Measurements from ENCODE around the gene ATP6V1C2. TPM values are rescaled to one million over a fixed set of nuclear protein-coding genes. Genes with fewer than 3 reads are reported as not detected.
"Not testable (repeated sequence)": the region's sequence is repeated elsewhere in the genome, so short reads cannot be mapped to it uniquely, and the experiment has no call there.

The ATP6V1C2 gene
- total RNA-seq, 2 donors from 2014 or later: 0.12 to 0.44 TPM

DNA sequence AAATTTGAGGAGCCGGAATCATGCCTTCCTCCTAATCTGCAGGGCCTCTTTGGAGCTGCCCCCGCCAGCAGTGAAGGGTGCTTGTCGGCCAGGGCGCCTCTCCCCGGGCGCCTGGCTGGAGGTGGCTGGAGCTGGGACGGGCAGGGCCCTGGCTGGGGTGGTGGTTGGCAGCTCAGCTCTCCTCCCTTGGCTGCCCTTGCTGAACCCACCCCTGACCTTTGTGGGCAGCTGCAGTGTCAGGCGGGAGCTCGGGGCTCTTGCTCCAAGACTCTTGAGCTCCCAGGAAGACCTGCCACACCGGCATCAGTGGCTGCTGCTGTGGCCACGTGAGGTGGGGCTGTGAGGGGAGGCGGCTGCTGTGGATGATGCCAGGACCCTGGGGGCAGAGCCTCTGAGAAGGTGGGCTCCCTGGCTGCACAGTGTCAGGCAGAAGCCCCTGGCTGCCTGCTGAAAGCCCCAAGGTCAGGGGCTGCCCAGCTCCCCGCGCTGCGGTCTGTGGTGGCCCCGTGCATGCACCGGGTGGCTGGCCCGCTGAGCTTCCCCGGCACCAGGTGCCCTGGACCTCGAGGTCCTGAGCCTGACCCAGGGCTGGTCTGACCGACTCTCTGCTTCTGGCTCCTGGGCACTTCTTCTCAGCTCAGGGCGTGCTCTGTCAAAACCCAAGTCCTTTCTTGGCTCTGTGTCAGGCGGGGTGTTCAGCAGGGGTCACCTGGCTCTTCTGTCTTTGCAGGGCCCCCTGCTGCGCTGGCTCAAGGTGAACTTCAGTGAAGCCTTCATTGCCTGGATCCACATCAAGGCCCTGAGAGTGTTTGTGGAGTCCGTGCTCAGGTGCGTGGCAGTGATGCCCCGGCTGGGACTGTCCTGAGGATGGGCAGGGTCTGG lies 56.7 kb downstream of the ATP6V1C2 start:
- peaks cover 43% of the 10 kb centered on the region for H3K36me3 ChIP-seq
- H3K27ac ChIP-seq: no peak overlapping the region
- peaks cover 0 to 17% of the 10 kb centered on the region in 2 donors for H3K4me1 ChIP-seq
- H3K27me3 ChIP-seq: no peaks in the 10 kb centered on the region
- TF ChIP-seq, protein P1, sequence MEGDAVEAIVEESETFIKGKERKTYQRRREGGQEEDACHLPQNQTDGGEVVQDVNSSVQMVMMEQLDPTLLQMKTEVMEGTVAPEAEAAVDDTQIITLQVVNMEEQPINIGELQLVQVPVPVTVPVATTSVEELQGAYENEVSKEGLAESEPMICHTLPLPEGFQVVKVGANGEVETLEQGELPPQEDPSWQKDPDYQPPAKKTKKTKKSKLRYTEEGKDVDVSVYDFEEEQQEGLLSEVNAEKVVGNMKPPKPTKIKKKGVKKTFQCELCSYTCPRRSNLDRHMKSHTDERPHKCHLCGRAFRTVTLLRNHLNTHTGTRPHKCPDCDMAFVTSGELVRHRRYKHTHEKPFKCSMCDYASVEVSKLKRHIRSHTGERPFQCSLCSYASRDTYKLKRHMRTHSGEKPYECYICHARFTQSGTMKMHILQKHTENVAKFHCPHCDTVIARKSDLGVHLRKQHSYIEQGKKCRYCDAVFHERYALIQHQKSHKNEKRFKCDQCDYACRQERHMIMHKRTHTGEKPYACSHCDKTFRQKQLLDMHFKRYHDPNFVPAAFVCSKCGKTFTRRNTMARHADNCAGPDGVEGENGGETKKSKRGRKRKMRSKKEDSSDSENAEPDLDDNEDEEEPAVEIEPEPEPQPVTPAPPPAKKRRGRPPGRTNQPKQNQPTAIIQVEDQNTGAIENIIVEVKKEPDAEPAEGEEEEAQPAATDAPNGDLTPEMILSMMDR (IDR thresholded peaks at IDR 0.05): no peak
- H3K9me3 ChIP-seq: no peaks in the 10 kb centered on the region
- no peak overlapping the region for H3K4me3 ChIP-seq
- DNase-seq (ENCODE audit: low spot score): no peak

DNA sequence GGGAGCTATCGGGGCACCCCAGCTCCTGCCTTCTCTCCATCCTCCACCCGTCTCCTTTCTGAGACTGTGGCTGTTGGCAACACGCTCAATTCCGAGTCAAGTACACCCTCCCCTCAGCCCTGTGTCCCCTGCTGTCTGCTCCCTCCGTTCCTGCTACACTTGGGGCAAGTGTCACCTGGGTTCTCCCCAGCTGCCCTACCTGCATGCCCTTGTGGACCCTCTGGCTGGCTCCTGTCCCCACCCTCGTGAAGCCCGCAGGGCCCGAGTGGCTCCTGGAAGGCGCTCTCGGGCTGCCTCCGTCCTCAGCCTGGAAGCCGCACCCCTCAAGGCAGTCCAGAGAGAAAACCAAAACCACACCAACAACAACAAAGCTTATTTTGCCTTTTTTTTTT lies 57.3 kb downstream of the ATP6V1C2 start:
- Histone ChIP-seq H3K9me3 (no peaks in the 10 kb centered on the region), H3K4me3 (no peak overlapping the region), H3K27ac (no peak overlapping the region), H3K27me3 (no peaks in the 10 kb centered on the region), H3K4me1 (peaks cover 0 to 16% of the 10 kb centered on the region in 2 donors), H3K36me3 (peaks cover 49% of the 10 kb centered on the region)
- TF ChIP-seq, protein P1 (IDR thresholded peaks at IDR 0.05): no peak
- DNase-seq (ENCODE audit: low spot score): no peak

DNA sequence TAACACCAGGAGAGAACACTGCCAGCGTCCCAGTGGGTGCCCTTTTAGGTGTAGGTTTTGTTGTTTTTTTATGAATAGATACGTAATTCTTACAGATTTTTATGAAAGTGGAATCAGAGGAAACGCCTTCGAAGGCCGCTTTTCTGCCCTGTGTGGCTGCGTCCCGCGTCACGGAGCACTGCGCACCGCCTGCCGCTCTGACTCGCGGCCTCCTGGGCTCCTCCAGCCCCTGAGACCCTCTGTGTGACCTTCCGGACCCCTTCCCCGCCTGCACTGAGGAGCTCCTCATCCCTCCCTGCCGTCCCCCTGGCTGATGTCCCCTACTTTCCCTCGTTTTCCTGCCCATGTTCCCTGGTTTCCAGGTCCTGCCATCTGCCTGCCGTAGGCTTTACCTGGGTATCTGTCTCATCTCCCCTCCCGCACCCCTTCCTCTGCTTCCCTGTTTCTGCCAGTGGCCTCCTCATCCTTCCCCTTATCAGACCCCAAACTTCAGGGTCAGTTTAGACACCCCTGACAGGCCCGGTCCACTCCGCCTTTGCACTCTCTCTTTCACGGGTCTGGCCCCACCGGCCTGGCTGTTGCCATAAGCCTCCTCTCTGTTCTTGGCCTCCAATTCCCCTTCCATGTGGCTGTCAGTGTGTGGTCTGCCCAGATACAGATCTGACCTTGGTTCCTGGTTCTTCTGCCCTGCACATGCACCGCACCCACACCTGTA lies 58.5 kb downstream of the ATP6V1C2 start:
- Histone ChIP-seq H3K9me3 (no peaks in the 10 kb centered on the region), H3K27ac (no peak overlapping the region), H3K36me3 (peaks cover 61% of the 10 kb centered on the region)

DNA sequence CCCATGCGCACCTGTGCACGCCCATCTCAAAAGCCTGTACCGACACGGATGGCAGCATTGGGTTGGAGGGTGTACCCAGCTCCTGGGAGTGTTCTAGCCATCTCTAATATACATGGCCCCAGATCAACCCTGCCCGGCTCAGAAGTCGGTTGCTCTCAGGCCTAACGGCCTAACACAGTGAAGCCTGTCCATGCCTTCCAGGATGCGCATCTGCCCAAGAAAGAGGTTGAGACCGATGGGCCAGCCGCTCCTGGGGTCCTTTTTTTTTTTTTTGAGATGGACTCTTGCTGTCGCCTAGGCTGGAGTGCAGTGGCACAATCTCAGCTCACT lies 59.0 kb downstream of the ATP6V1C2 start:
- TF ChIP-seq, protein P1 (IDR thresholded peaks at IDR 0.05): no peak
- Histone ChIP-seq H3K36me3 (peaks cover 66% of the 10 kb centered on the region), H3K9me3 (no peaks in the 10 kb centered on the region), H3K4me1 (no peaks in the 10 kb centered on the region), H3K27me3 (no peaks in the 10 kb centered on the region), H3K27ac (no peak overlapping the region), H3K4me3 (no peak overlapping the region)
- no peak for DNase-seq (ENCODE audit: low spot score)

More for the DNA sequence above, 58.5 kb downstream of the ATP6V1C2 start:
- TF ChIP-seq, protein P1 (IDR thresholded peaks at IDR 0.05): no peak
- H3K4me1 ChIP-seq: peaks cover 0 to 3% of the 10 kb centered on the region in 2 donors
- DNase-seq (ENCODE audit: low spot score): no peak
- no peaks in the 10 kb centered on the region for H3K27me3 ChIP-seq
- no peak overlapping the region for H3K4me3 ChIP-seq

DNA sequence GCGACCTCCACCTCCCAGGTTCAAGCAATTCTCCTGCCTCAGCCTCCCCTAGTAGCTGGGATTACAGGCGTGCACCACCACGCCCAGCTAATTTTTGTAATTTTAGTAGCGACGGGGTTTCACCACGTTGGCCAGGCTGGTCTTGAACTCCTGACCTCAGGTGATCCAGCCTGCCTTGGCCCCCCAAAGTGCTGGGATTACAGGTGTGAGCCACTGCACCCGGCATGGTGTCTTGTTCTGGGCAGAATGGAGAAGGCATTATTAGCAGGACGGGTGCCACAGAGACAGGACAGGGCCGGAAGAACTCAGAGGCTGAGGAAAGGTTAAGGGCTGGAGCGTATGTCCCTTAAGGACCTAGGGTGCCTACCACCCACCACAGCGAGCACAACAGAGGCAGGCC lies 59.4 kb downstream of the ATP6V1C2 start:
- H3K4me3 ChIP-seq; H3K9me3 ChIP-seq; H3K27me3 ChIP-seq; H3K27ac ChIP-seq; H3K4me1 ChIP-seq; DNase-seq (ENCODE audit: low spot score): not testable (repeated sequence)
- H3K36me3 ChIP-seq: peaks cover 70% of the 10 kb centered on the region

DNA sequence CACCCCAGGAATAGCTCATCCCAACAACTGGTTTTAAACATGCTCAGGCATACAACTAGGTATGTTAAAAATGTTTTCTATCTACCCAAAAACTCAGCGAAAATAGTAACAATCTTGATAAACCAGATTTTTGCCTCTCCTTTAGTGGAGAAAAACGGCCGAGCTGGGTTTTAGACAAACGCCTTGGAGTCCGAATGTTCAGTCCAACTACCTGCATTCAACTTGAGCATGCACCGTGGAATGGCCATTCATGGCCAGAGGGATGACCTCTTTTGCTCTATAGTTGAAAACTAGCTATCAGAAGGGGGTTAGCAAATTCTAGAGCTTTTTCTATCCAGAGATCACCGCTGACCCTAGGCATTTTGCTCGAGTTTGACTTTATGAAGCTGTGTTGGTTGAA lies 60.3 kb downstream of the ATP6V1C2 start:
- Histone ChIP-seq H3K36me3 (peaks cover 79% of the 10 kb centered on the region), H3K27me3 (no peaks in the 10 kb centered on the region), H3K9me3 (no peaks in the 10 kb centered on the region), H3K4me3 (no peak overlapping the region), H3K4me1 (no peaks in the 10 kb centered on the region), H3K27ac (no peak overlapping the region)
- no peak for DNase-seq (ENCODE audit: low spot score)
- TF ChIP-seq, protein P1 (IDR thresholded peaks at IDR 0.05): no peak
